ENCODE results near the gene TP73.

DNA sequence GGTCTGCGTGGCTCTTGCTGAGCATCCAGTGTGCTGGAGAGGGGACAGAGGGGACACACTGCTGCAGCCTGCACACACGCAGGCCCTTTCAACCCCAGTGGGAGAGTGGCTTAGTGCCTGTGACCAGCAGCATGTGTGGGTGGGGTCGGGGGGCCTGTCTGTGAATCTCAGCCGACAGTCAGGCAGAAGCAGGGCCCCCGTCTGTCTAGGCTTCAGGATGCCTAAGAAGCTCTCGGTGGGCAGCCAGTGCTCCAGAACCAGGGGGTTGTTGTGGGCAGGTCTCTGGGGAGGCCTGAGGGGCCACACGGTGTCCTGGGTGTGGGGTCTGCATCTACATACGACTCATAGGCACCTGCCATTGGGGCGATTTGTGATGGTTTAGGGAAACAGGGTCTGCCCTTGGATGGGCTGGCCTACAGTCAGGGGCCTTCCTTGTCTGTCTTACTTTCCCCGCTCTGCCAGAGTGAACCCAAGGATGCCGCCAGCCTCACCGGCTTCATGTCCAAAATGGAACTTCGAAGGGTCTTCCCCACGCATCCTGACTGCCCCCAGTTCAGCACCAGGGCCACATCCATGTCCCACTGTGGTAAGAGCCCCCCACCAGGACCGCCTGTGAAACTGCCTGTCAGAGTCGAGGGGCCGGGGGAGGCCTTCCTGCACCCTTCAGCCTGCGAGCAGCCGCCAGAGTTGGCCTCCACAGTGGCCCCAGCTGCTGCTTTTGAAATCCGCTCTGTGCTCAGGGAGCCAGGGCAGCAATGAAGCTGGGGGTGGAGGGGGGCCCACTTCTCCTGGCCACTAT, 101.5 kb downstream of the TP73 start:
- TF ChIP-seq GATA2 (IDR thresholded peaks at IDR 0.05; ENCODE audit: low read depth, low read length): no peak
- no peak for TF ChIP-seq GATA3 (IDR thresholded peaks at IDR 0.05; ENCODE audit: low read depth, low read length)

Measured in SH-SY5Y (cell line).